Naive thymus-derived CD4-positive, alpha-beta T cell (primary cell): Measurements from ENCODE around the gene LCK. TPM values are rescaled to one million over a fixed set of nuclear protein-coding genes. Genes with fewer than 3 reads are reported as not detected.
A peak's percentile ranks its signal among the peaks of the same experiment; 100 is the strongest.
"Not testable (repeated sequence)": the region's sequence is repeated elsewhere in the genome, so short reads cannot be mapped to it uniquely, and the experiment has no call there.

Source experiments
- ATAC-seq: fragments of 150-1000 bp; cut with Tn5 transposase; 2 replicates; pipeline ENCODE4 v1.10.0; 2021; ENCODE audit warnings: mild to moderate bottlenecking, moderate library complexity
- CTCF ChIA-PET: fragments of 350-600 bp; sonication (Branson Sonifier 250); formaldehyde crosslinking; loops from one replicate; lab custom pipeline; 2021; ENCODE audit warnings: antibody characterized with exemption; lab: Charles Lee
- POLR2A ChIA-PET: fragments of 350-600 bp; sonication (Branson Sonifier 250); formaldehyde crosslinking; loops from one replicate; lab custom pipeline; 2021; ENCODE audit warnings: antibody characterized with exemption, inconsistent platforms; lab: Charles Lee
- DNase-seq, 9 donors: peaks; one replicate each; pipeline versions ENCODE4 v3.0.0 to v3.0.0-alpha.2; 2020 to 2022; ENCODE audit warnings: mixed read lengths in 1 of 9
- H3K27ac ChIP-seq: one replicate; pipeline ENCODE4 v1.7.0; 2013; ENCODE audit warnings: mild to moderate bottlenecking, low read depth, low read length, moderate library complexity
- H3K27me3 ChIP-seq, 2 donors: one replicate each; pipeline ENCODE4 v1.7.0; 2013; ENCODE audit warnings: low read length in 2 of 2, mild to moderate bottlenecking in 2 of 2, moderate library complexity in 2 of 2; ENCODE audit not compliant: control insufficient read depth in 2 of 2, insufficient read depth in 2 of 2
- H3K36me3 ChIP-seq, 3 experiments: 1 replicate in 2 of 3; 2 replicates in 1 of 3; pipeline ENCODE4 v1.7.0; 2013; ENCODE audit warnings: low read length in 3 of 3, mild to moderate bottlenecking in 3 of 3, moderate library complexity in 1 of 3; ENCODE audit not compliant: insufficient read depth in 3 of 3, control insufficient read depth in 2 of 3
- H3K4me1 ChIP-seq, 2 donors: one replicate each; pipeline ENCODE4 v1.7.0; 2013; ENCODE audit warnings: low read length in 2 of 2, mild to moderate bottlenecking in 2 of 2, moderate library complexity in 1 of 2; ENCODE audit not compliant: control insufficient read depth in 2 of 2, insufficient read depth in 2 of 2
- H3K4me3 ChIP-seq: 2 replicates; pipeline ENCODE4 v1.7.0; 2013; ENCODE audit warnings: mild to moderate bottlenecking, low read length
- H3K9me3 ChIP-seq, 3 experiments: 1 replicate in 2 of 3; 2 replicates in 1 of 3; pipeline ENCODE4 v1.7.0; 2013; ENCODE audit warnings: low read length in 3 of 3; ENCODE audit not compliant: control insufficient read depth in 2 of 3
- H3K27ac Mint-ChIP-seq, 9 donors: one replicate each; pipeline ENCODE4 v1.8.0; 2020 to 2022; ENCODE audit warnings: mixed read lengths in 9 of 9, mild to moderate bottlenecking in 8 of 9, moderate library complexity in 5 of 9, inconsistent platforms in 2 of 9
- H3K27me3 Mint-ChIP-seq, 5 donors: one replicate each; pipeline ENCODE4 v1.8.0; 2021 to 2022; ENCODE audit warnings: mixed read lengths in 5 of 5, mild to moderate bottlenecking in 1 of 5
- H3K36me3 Mint-ChIP-seq, 5 donors: one replicate each; pipeline ENCODE4 v1.8.0; 2020 to 2022; ENCODE audit warnings: mixed read lengths in 5 of 5, mild to moderate bottlenecking in 3 of 5, inconsistent platforms in 1 of 5
- H3K4me1 Mint-ChIP-seq, 7 donors: one replicate each; pipeline ENCODE4 v1.8.0; 2020 to 2022; ENCODE audit warnings: mixed read lengths in 7 of 7, mild to moderate bottlenecking in 3 of 7, inconsistent platforms in 1 of 7
- H3K4me3 Mint-ChIP-seq, 10 donors: one replicate each; pipeline ENCODE4 v1.8.0; 2020 to 2022; ENCODE audit warnings: mild to moderate bottlenecking in 10 of 10, mixed read lengths in 10 of 10, moderate library complexity in 6 of 10, inconsistent platforms in 2 of 10
- H3K9me3 Mint-ChIP-seq, 11 donors: one replicate each; pipeline ENCODE4 v1.8.0; 2020 to 2022; ENCODE audit warnings: mixed read lengths in 11 of 11, mild to moderate bottlenecking in 4 of 11, inconsistent platforms in 1 of 11, moderate library complexity in 1 of 11
- intact Hi-C, 2 donors: fragments of 100-400 bp; cut with micrococcal nuclease; formaldehyde crosslinking; loops; one replicate each; pipeline ENCODE4 v1.15.1; 2023
- polyA plus RNA-seq, 2 donors: library from polyadenylated mRNA; unstranded; fragments of 300-500 nt; fragmentation: Illumina TruSeq; gene quantifications; one replicate each; pipeline ENCODE4 v1.2.3, GENCODE V29; 2021
- total RNA-seq, 6 experiments: library from RNA in 5 of 6; stranded (reverse) in 5 of 6; gene quantifications; 1 replicate in 5 of 6; 2 replicates in 1 of 6; pipeline ENCODE4 v1.2.3 and lab custom pipeline; 2021 to 2026

LCK gene
- total and polyA plus RNA-seq, 7 experiments from 2014 or later: 245 to 1,109 (median 480) TPM

- ChIA-PET CTCF (interaction anchor here (0.8 to 4.4 kb wide), 3 partner anchors 18 to 34 kb away, joined by 3 to 30 read pairs (median 10); partner anchors contain the start of genes HDAC1 and LCK), POLR2A (interaction anchor here (0.5 to 5.5 kb wide), 23 partner anchors 8 to 120 kb away, joined by 3 to 110 read pairs (median 6); partner anchors contain the start of genes BSDC1, FAM167B, HDAC1 and LCK)
- ATAC-seq: peak; percentile 94
- no peaks in the 10 kb centered on the region for H3K9me3 ChIP-seq
- peaks cover 42 to 69% of the 10 kb centered on the region in 2 donors for H3K4me1 ChIP-seq
- H3K4me3 ChIP-seq: peak overlapping the region; percentile 49
- no peaks in the 10 kb centered on the region for H3K27me3 ChIP-seq
- H3K4me3 Mint-ChIP-seq: peak overlapping the region; percentile 74 to 91 (median 88)
- H3K36me3 Mint-ChIP-seq: peaks cover 0 to 46% (median 24%) of the 10 kb centered on the region in 5 donors
- H3K27ac ChIP-seq: peak overlapping the region; percentile 79
- H3K36me3 ChIP-seq: peaks cover 11 to 45% (median 27%) of the 10 kb centered on the region in 3 experiments
- peak overlapping the region; percentile 77 to 99 (median 97) for H3K27ac Mint-ChIP-seq
- intact Hi-C loops: loop anchor here (1.0 kb wide), 8 partner anchors 9 to 62 kb away; partner anchors contain the start of genes EIF3I (in 1 of the 2), HDAC1 (in 1 of the 2) and TMEM234 (in 1 of the 2)
- peak; percentile 34 to 96 (median 88) for DNase-seq
- H3K4me1 Mint-ChIP-seq: peaks cover 45 to 86% (median 62%) of the 10 kb centered on the region in 7 donors
- H3K27me3 Mint-ChIP-seq: no peaks in the 10 kb centered on the region
- H3K9me3 Mint-ChIP-seq: peaks cover 0 to 8% (median 0%) of the 10 kb centered on the region in 11 donors
Measured at GRCh38 chr1:32273391-32274208, 22.5 kb downstream of the LCK start.

- no peak for ATAC-seq
- H3K27me3 ChIP-seq: no peaks in the 10 kb centered on the region
- H3K9me3 Mint-ChIP-seq: peaks cover 0 to 8% (median 0%) of the 10 kb centered on the region in 11 donors
- H3K4me1 Mint-ChIP-seq: peaks cover 44 to 87% (median 68%) of the 10 kb centered on the region in 7 donors
- peaks cover 23 to 57% (median 39%) of the 10 kb centered on the region in 3 experiments for H3K36me3 ChIP-seq
- H3K4me3 Mint-ChIP-seq: peak overlapping the region; percentile 74 to 91 (median 88)
- H3K27me3 Mint-ChIP-seq: no peaks in the 10 kb centered on the region
- H3K36me3 Mint-ChIP-seq: peaks cover 4 to 55% (median 33%) of the 10 kb centered on the region in 5 donors
- peak in 1 of 9 donors; percentile 32 for DNase-seq
- no peaks in the 10 kb centered on the region for H3K9me3 ChIP-seq
- ChIA-PET POLR2A (interaction anchor here (0.9 to 5.5 kb wide), 18 partner anchors 8 to 119 kb away, joined by 3 to 110 read pairs (median 8); partner anchors contain the start of genes BSDC1, FAM167B, HDAC1 and LCK), CTCF (interaction anchor here (1.1 to 4.4 kb wide), 3 partner anchors 25 to 59 kb away, joined by 4 to 30 read pairs (median 10); partner anchors contain the start of gene LCK)
- intact Hi-C loops: loop anchor here in 1 of 2 donors (1.0 kb wide), 2 partner anchors 22 to 26 kb away; no protein-coding TSS in a partner anchor
- peak overlapping the region; percentile 49 for H3K4me3 ChIP-seq
- peak overlapping the region; percentile 77 to 99 (median 97) for H3K27ac Mint-ChIP-seq
- H3K27ac ChIP-seq: peak overlapping the region; percentile 79
- peaks cover 42 to 59% of the 10 kb centered on the region in 2 donors for H3K4me1 ChIP-seq
Measured at GRCh38 chr1:32274646-32275340, 23.7 kb downstream of the LCK start.

- H3K4me1 ChIP-seq: peaks cover 42 to 54% of the 10 kb centered on the region in 2 donors
- intact Hi-C loops: no loop called here
- ChIA-PET POLR2A (interaction anchor here (1.0 to 5.5 kb wide), 9 partner anchors 7 to 54 kb away, joined by 3 to 110 read pairs (median 15); partner anchors contain the start of genes FAM167B, HDAC1 and LCK), CTCF (interaction anchor here (1.7 to 4.4 kb wide), 2 partner anchors 26 to 35 kb away, joined by 10 to 30 read pairs; partner anchors contain the start of gene LCK)
- Mint-ChIP-seq H3K9me3 (peaks cover 0 to 8% (median 0%) of the 10 kb centered on the region in 11 donors), H3K4me3 (peak overlapping the region in 8 of 10 donors; percentile 47 to 91 (median 87)), H3K27ac (peak overlapping the region in 8 of 9 donors; percentile 95 to 99 (median 97)), H3K4me1 (peaks cover 43 to 83% (median 65%) of the 10 kb centered on the region in 7 donors), H3K27me3 (no peaks in the 10 kb centered on the region), H3K36me3 (peaks cover 4 to 56% (median 33%) of the 10 kb centered on the region in 5 donors)
- H3K9me3 ChIP-seq: no peaks in the 10 kb centered on the region
- peak overlapping the region; percentile 79 for H3K27ac ChIP-seq
- no peaks in the 10 kb centered on the region for H3K27me3 ChIP-seq
- no peak overlapping the region for H3K4me3 ChIP-seq
- ATAC-seq (no peak), DNase-seq (no peak)
- H3K36me3 ChIP-seq: peaks cover 27 to 62% (median 43%) of the 10 kb centered on the region in 3 experiments
Measured at GRCh38 chr1:32275424-32275823, 24.4 kb downstream of the LCK start.

- Histone ChIP-seq H3K27ac (peak overlapping the region; percentile 79), H3K4me3 (no peak overlapping the region), H3K27me3 (no peaks in the 10 kb centered on the region), H3K36me3 (peaks cover 35 to 70% (median 43%) of the 10 kb centered on the region in 3 experiments), H3K4me1 (peaks cover 38 to 51% of the 10 kb centered on the region in 2 donors), H3K9me3 (no peaks in the 10 kb centered on the region)
- no peak for DNase-seq
- Mint-ChIP-seq H3K9me3 (peaks cover 0 to 8% (median 0%) of the 10 kb centered on the region in 11 donors), H3K27me3 (no peaks in the 10 kb centered on the region), H3K4me3 (peak overlapping the region in 6 of 10 donors; percentile 35 to 88 (median 72)), H3K4me1 (peaks cover 40 to 79% (median 63%) of the 10 kb centered on the region in 7 donors), H3K36me3 (peaks cover 4 to 56% (median 33%) of the 10 kb centered on the region in 5 donors), H3K27ac (peak overlapping the region in 7 of 9 donors; percentile 79 to 99 (median 96))
- POLR2A ChIA-PET: interaction anchor here (0.7 to 5.5 kb wide), 6 partner anchors 11 to 46 kb away, joined by 3 to 110 read pairs (median 10); partner anchors contain the start of genes FAM167B and LCK
- ATAC-seq: no peak
- intact Hi-C loops: no loop called here
- CTCF ChIA-PET: interaction anchor here (0.6 to 4.4 kb wide), 4 partner anchors 26 to 311 kb away, joined by 3 to 30 read pairs (median 6); partner anchors contain the start of genes FAM167B and LCK
Measured at GRCh38 chr1:32276032-32276782, 25.1 kb downstream of the LCK start.

GRCh38 chr1:32284777-32285176, 33.7 kb downstream of the LCK start:
- CTCF ChIA-PET, H3K27ac ChIP-seq, H3K4me3 ChIP-seq, H3K4me3 Mint-ChIP-seq, H3K27me3 ChIP-seq, H3K4me1 Mint-ChIP-seq, DNase-seq, H3K9me3 ChIP-seq, H3K27me3 Mint-ChIP-seq, H3K9me3 Mint-ChIP-seq, ATAC-seq, intact Hi-C loops, H3K4me1 ChIP-seq, POLR2A ChIA-PET: not testable (repeated sequence)
- Mint-ChIP-seq H3K27ac (peak overlapping the region in 2 of 9 donors; percentile 14 to 51), H3K36me3 (peaks cover 6 to 30% (median 13%) of the 10 kb centered on the region in 5 donors)
- H3K36me3 ChIP-seq: peaks cover 12 to 67% (median 19%) of the 10 kb centered on the region in 3 experiments
